Regular cardiac myocyte (primary cell): Measurements from ENCODE around the gene PLA2G12B. TPM values are rescaled to one million over a fixed set of nuclear protein-coding genes. Genes with fewer than 3 reads are reported as not detected.

ENCODE experiments used
- total RNA-seq: library from RNA; depleted of rRNA; stranded (reverse); fragments of >200 nt; gene quantifications from 2 replicates; pipeline ENCODE4 v1.2.3, GENCODE V29; 2014

PLA2G12B gene
- not detected in 2 replicates for total RNA-seq

DNA sequence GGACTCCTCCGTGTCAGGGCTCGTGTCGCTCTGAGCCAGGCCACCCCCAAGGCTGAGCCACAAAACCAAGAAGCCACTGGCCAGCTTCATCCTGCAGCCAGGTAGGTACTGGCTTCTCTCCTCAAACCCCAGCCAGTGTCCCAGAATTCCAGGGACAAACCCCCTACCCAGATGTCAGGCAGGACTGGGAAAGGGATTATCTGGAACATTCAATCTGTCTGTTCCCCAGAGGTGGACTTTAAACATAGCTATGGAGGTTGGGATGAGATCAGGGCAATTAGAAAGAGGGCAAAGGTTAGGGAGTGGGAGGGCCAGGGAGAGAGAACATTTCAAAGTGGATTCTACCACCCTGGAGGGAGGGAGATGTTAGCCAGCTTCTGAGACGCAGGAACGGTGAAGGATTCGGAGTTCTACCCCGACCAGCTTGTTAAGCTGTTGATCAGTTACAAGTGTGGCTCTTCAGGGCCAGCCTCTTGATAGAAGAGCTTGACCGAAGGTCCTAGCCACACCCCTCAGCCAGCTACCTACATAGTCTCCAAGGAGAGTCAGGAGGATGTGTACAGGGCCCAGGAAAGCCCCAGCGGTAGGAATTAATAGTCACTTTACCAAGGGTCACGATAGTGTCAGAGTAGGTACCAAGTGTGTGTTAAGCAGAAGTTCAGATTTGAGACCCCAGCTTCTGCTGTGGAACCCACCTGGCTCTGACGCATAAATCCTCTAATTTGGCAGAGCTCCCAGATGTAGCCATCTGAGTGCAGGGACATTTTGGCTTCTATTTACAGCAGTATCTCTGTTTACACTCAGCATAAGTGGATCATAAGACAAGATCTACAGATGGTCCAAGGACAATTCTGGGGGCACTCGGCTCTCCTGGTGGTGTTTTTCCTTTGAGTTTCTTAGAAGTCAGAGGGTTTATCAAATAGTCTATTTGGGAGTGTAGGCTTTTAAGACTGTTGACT lies at the start of gene PLA2G12B:
PLA2G12B (minus strand) TSS at position 211 of the 959 bp plus-strand sequence; CDS start at position 90, 121 bp downstream.

GRCh38 chr10:72893136-72893798 lies 61.3 kb downstream of the PLA2G12B start, which contains the start of gene OIT3:
Gene OIT3, plus strand, starts transcription at chr10:72893739. Its CDS starts 60 bp downstream, at chr10:72893799.

Other genes starting within 250 kb of the PLA2G12B start
- gene OIT3, start 61.1 kb downstream of the PLA2G12B start, total RNA-seq, result under 0.01 TPM in 1 of 2 replicates, not detected in the other
- 411 and 711 TPM in 2 replicates for gene P4HA1, start 142.1 kb upstream of the PLA2G12B start, total RNA-seq
- 1.2 and 1.4 TPM in 2 replicates for gene NUDT13, start 155.6 kb upstream of the PLA2G12B start, total RNA-seq
- gene ECD, start 213.2 kb upstream of the PLA2G12B start, total RNA-seq, result 25.7 and 32.8 TPM in 2 replicates
- gene FAM149B1, start 213.3 kb upstream of the PLA2G12B start, total RNA-seq, result 23.6 and 31.6 TPM in 2 replicates